ENCODE results near the gene OR13A1.

DNA sequence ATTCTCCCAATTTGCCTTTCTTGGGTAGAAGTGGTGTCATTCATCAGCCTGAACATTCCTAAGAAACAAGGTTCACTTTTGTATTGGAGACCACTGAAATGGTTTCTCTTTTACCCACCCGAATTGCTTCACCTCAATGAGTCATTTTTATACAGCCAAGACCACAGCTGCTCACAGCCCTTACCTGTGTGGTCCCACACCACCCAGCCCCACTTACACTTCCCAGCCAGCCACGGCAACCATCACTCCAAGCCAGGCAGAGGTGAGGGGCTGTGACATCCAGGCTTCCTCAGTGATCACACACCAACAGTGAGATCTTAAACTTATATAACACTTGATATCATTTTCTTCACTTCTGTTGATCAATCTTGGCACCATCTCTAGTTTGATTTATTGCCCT, 20.7 kb downstream of the OR13A1 start:
- no peak for TF ChIP-seq EZH2 (IDR thresholded peaks at IDR 0.05; ENCODE audit: low read depth)
- TF ChIP-seq, protein P1, sequence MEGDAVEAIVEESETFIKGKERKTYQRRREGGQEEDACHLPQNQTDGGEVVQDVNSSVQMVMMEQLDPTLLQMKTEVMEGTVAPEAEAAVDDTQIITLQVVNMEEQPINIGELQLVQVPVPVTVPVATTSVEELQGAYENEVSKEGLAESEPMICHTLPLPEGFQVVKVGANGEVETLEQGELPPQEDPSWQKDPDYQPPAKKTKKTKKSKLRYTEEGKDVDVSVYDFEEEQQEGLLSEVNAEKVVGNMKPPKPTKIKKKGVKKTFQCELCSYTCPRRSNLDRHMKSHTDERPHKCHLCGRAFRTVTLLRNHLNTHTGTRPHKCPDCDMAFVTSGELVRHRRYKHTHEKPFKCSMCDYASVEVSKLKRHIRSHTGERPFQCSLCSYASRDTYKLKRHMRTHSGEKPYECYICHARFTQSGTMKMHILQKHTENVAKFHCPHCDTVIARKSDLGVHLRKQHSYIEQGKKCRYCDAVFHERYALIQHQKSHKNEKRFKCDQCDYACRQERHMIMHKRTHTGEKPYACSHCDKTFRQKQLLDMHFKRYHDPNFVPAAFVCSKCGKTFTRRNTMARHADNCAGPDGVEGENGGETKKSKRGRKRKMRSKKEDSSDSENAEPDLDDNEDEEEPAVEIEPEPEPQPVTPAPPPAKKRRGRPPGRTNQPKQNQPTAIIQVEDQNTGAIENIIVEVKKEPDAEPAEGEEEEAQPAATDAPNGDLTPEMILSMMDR (conservative IDR thresholded peaks at IDR 0.05) = no peak

Measured in PC-9 (cell line).